HG02642 (cell line): Measurements from ENCODE around the gene EMCN.
"Not testable (repeated sequence)": the region's sequence is repeated elsewhere in the genome, so short reads cannot be mapped to it uniquely, and the experiment has no call there.

Experiments used
- ATAC-seq: cut with Tn5 transposase; IDR thresholded peaks from one replicate; pipeline ENCODE4 v1.9.1; 2021; ENCODE audit warnings: mild to moderate bottlenecking; ENCODE audit not compliant: unreplicated experiment, poor library complexity

EMCN gene

DNA sequence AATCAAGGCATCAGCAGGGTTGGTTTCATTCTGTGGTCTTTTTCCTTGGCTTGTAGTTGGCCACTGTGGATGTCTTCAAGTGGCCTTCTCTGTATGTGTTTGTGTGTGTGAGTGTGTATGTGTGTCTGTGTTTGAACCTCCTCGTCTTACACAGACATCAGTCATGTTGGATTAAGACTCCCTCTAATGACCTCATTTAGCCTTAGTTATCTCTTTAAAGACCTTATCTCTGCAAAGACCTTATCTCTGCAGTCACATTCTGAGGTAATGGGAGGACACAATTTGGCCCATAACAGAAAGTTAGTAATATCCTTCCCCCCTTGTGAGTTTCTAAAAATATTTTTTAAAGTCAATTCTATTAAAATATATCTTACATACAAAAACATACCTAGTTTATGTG is 126.7 kb downstream of the EMCN start:
- ATAC-seq: no peak

DNA sequence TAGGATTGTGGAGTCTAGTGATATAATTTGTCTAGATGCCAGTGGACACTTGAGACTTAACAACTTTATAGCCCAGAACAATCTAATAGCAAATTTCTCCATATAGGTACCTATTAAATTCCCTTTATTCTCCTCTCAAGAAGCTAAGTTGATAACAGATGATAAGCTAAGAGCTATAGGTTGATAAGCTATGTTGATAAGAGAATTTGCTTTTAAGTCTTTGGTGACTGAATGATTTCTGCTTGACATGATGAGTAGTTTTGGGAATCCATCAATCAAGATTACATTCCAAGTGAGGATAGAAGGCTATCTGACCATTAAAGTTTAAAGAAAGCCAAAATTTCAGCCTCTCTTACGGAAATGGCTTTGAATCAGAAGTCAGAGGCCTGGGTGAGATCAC is 131.6 kb downstream of the EMCN start:
- ATAC-seq: no peak

DNA sequence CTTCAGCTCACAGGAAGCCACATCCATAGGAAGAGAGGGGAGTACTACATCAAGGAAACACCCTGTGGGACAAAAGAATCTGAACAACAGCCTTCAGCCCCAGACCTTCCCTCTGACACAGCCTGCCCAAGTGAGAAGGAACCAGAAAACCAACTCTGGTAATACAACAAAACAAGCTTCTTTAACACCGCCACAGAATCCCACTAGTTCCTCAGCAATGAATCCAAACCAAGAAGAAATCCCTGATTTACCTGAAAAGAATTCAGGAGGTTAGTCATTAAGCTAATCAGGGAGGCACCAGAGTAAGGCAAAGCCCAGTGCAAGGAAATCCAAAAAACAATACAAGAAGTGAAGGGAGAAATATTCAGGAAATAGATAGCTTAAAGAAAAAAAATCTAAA is 137.4 kb downstream of the EMCN start:
- ATAC-seq: not testable (repeated sequence)

DNA sequence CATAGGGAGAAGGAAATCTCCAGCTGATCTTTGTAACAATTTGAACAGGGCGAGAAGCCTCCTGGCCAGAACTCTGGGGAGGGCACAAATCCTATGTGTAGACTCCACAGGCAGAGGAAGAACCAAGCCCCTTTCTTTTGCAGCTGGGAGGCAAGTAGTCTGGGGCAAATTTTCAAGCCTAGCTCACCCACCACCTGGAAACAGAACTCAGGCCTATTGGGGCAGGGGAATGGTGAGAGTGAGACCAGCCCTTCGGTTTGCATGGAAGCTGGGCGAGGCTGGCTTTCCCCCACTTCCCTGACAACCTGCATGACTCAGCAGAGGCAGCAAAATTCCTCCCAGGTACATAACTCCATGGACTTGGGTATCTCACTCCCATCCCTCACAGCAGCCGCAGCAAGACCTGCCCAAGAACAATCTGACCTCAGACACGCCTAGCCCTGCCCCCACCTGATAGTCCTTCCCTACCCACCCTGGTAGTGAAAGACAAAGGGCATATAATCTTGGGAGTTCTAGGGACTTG is 138.2 kb downstream of the EMCN start:
- ATAC-seq: no peak

DNA sequence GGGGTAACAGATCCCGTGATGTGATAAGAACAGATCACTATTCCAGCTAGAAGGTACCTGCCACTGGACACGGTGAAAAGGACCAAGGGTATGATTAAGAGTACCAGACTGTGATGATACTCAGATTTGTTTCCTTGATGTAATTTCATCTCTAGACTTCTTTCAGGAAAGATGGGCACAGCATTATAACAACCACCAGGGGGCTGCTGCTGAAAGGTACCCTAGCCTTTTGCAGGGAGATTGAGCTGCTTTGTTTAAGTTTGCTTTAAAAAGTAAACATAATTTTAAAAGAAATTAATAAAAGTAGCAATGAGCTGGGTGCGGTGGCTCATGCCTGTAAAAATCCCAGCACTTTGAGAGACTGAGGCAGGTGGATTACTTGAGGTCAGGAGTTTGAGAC is 145.4 kb downstream of the EMCN start:
- no peak for ATAC-seq

DNA sequence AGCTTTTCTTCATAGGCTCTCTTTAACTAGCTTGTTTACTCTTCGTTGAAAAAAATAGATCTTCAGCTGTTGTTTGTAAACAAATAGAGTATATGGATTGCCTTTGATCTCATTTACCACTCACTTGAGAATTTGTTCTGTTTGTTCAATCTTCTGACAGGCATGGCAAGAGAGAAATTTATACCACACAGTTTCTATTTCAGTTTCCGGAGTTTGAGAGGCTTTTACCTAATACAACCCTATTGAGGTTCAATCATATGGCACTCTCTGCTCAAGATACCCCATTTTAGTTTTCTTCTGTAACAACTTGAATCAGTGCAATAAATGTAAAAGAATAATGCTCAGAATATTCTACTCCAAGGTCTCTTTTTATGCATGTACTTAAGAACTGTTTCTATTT is 148.0 kb downstream of the EMCN start:
- ATAC-seq: no peak

DNA sequence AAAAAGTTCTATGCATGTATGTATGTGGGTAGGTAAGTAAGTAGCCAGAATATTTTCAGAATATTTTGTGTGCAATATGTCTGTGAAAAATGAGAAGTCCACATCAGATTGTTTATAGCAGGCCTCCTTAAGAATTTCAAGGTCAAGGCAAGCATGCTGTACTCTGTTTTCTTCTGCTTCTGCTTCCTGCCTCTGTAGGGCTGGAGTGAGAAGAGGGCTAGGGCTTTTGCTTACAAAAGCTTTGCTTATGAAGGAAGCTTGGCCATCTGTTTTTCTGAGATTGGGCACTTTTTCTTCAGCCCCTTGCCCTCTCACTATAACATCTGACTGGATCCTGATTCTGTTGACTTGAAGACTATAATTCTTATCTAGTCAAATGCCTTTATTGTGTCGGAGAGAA is 150.4 kb downstream of the EMCN start:
- ATAC-seq: no peak

DNA sequence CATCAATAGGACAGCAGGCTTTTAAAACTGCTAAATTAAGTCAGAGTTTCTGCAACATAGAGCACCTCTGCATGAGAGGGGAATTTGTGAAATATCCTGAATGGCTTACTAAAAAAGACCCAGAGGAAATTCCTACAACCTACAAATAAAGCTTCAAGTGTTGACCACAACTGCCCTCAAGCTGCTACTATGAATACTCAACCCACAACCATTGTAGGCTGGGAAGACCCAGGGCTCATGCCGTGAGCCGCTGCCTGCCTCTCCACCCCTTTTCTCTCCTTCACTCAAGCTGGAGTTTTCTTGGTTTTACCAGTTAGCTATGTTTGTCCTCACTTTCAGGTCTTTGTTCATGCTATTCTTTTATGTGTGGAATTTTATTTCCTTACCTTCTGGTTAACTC is 151.6 kb downstream of the EMCN start:
- peak; percentile 60 for ATAC-seq

DNA sequence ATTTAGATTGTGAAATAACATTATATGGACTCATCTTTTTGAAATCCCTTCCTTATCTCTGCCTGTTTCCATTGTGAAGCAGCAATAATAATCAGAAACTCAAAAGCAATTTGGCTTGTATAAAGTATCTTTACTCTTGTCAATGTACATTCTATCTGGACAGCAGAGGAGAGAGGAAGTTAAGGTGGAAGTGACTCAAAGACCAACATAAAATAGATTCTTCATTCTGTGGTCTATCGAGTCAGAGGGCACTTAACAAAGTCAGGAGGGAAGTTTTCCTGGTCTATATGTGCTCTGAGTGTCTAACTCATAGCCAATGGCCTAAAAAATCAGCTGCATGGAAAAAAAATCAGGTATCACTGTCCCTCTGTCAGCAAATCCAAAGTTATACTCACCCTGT is 155.5 kb downstream of the EMCN start:
- no peak for ATAC-seq

DNA sequence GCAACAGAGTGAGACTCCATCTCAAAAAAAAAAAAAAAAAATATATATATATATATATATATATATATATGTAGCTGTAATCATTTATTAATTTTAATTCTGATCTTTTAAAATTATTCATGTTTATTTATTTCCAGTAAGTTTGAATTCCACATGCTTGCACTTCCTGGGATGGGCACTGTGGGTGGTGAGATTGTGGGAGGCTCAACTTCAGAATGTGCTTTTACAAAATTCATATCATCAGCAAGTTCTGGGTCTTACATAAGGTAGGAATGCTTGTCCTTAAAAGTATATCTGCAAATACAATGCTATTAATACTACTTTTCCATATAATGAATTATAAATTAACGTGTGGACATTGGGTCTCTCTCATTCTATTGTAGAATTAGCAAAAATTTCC is 156.5 kb downstream of the EMCN start:
- no peak for ATAC-seq

DNA sequence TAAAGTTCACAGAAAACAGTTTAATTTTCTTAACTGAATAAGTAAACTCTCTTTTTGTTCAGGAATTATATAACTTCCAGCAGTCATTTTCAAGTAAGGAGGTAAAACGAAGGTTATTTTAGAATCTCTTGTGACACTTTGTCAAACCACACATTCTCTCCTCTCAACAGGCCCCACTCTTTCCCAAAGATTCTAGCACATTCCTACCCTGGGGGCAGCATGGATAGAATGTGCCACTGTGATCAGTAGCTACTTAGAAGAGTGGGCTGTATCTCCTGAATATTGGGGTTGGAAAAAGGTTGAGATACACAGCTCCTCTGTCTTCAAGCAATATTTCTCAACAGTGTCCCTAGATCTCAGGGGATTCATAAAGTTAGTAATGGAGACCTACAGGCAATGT is 157.6 kb downstream of the EMCN start:
- no peak for ATAC-seq

DNA sequence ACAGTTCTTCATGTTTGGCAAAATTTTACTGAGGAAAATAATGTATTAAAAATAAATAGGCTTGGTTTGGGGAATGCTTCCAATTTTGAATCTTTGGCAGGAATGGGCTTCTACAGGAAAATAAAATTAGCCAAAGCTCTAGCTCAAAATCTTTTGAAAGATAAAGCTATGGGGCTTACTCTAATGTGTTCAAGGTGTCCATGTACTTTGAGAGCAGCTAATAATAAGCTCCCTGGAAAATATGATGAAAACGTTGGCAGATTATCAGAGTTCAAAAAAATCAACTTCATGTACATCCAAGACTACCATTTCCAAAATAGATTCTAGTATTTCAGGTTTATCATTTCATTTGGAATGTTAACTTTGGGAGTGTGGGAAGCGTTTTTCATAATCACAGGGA is 158.4 kb downstream of the EMCN start:
- ATAC-seq: no peak

DNA sequence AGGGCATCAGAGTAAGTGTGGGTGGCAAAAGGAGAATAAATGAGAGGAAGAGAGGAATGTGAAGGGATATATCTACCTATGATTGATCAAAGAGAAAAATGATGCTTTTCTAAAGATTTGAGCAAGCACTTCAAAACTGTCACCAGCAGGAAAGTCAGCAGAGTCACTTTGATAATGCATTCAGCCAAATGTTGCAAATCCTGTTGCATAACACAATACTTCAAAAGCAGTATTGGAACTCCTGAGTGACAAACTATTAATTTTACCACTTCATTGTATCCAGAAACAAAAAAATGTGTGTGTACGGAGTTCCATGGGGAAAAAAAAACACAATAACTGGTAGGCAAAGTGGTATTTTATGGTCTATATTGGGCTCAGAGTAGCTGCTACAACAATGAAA is 160.3 kb downstream of the EMCN start:
- ATAC-seq: no peak

DNA sequence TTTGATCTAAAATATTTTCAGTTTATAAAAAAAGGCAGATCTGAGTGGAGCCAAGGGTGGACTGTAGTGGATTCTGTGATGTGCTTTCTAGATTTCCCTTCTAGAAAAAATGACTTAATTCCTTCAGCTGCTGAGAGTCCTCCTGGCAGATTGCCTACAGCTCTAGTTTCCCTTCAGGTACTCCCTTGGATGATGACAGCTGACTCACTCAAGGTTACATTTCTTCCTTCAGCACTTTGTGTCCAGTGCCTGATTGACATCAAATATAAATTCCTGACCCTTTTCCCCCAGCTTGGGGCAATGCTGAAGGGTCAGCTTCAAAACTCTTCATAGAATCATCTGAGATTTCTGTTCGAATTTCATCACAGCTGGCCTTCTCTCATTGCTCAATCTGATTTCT is 161.7 kb downstream of the EMCN start:
- ATAC-seq: no peak

DNA sequence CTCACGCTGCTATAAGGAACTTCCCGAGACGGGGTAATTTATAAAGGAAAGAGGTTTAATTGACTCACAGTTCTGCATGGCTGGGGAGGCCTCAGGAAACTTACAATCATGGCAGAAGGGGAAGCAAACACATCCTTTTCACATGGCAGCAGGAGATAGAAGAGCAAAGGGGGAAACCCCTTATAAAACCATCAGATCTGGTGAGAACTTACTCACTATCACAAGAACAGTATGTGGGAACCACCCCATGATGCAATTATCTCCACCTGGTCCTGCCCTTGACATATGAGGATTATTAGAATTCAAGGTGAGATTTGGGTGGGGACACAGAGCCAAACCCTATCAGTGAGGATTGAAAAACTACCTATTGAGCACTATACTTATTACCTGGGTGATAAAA is 165.5 kb downstream of the EMCN start:
- not testable (repeated sequence) for ATAC-seq

DNA sequence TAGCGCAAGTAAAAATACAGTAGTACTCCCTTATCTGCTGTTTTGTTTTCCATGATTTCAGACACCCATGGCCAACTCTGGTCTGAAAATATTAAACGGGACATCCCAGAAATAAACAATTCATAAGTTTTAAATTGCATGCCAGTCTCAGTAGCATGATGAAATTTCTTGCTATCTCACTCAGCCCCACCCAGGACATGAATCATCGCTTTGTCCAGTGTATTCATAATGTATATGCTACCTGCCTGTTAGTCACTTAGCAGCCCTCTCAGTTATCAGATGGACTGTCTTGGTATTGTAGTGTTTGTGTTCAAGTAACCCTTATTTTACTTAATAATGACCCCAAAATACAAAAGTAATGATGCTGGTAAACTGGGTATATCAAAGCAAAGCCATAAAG is 169.3 kb downstream of the EMCN start:
- ATAC-seq: no peak

DNA sequence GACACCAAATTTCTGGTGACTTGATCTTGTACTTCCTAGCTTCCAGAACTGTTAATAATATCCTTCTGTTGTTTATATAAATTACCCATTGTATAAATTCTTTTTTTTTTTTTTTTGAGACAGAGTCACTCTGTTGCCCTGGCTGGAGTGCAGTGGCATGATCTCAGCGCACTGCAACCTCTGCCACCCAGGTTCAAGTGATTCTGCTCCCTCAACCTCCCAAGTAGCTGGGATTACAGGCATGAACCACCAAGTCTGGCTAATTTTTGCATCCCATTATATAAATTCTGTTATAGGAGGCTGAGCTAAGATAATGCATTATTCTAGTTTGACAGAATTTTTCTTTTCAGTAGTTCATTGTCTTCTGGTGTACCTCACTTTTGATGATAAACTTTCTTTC is 170.6 kb downstream of the EMCN start:
- ATAC-seq: no peak

DNA sequence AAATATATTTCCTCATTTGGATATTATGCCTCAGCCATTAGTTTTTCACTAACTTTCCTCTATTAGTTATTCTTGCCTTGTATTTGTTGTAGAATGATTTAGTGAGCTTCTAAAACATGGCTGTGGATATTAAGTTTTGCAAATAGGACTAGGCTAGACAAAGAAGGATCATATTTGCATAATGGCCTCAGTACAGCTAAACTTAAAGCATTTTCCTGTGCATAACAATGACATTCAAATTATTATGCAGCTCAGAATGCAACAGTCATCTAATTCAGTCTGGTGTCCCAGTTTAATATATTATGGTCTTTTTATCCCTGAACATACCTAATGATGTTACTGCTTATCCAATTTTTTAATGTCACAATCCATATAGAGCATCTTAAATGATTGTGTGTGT is 172.2 kb downstream of the EMCN start:
- ATAC-seq: no peak
